GM23338 (cell line): ENCODE measurements around the gene AKAP9. TPM values are rescaled to one million over a fixed set of nuclear protein-coding genes. Genes with fewer than 3 reads are reported as not detected.
"Not testable (repeated sequence)": the region's sequence is repeated elsewhere in the genome, so short reads cannot be mapped to it uniquely, and the experiment has no call there.

Experiments used
- ATAC-seq: fragments of 200-7000 bp; cut with Tn5 transposase; 3 replicates; pipeline ENCODE4 v1.9.1; 2020
- DNase-seq: peaks from one replicate; pipeline ENCODE4 v3.0.0-alpha.2; 2015; ENCODE audit warnings: low spot score
- H2AFZ ChIP-seq: fragments of 200-600 bp; sonication (generic); 2 replicates; pipeline ENCODE4 v1.8.0; 2016; ENCODE audit warnings: antibody characterized with exemption, mild to moderate bottlenecking, moderate library complexity
- H3F3A ChIP-seq: fragments of 200-600 bp; sonication (generic); replicated peaks from 2 replicates; pipeline ENCODE4 v1.8.0; 2017; ENCODE audit warnings: antibody characterized with exemption, mixed run types, low read depth
- H3K27ac ChIP-seq: fragments of 200-600 bp; sonication (generic); 2 replicates; pipeline ENCODE4 v1.6.1; 2016; ENCODE audit warnings: low read depth
- H3K27me3 ChIP-seq: fragments of 200-600 bp; sonication (generic); 2 replicates; pipeline ENCODE4 v1.8.0; 2016; ENCODE audit warnings: mild to moderate bottlenecking, mixed run types, moderate library complexity; ENCODE audit not compliant: insufficient read depth
- H3K36me3 ChIP-seq: fragments of 200-600 bp; sonication (generic); 2 replicates; pipeline ENCODE4 v1.8.0; 2016; ENCODE audit warnings: mild to moderate bottlenecking; ENCODE audit not compliant: insufficient read depth
- H3K4me1 ChIP-seq: fragments of 200-600 bp; sonication (generic); 2 replicates; pipeline ENCODE4 v1.8.0; 2016; ENCODE audit warnings: mild to moderate bottlenecking, moderate library complexity; ENCODE audit not compliant: insufficient read depth
- H3K4me2 ChIP-seq: fragments of 200-600 bp; sonication (generic); 2 replicates; pipeline ENCODE4 v1.7.1; 2017; ENCODE audit warnings: mixed run types
- H3K4me3 ChIP-seq: fragments of 200-600 bp; sonication (generic); 2 replicates; pipeline ENCODE4 v1.6.1; 2016; ENCODE audit warnings: mixed run types
- H3K79me2 ChIP-seq: fragments of 200-600 bp; sonication (generic); replicated peaks from 2 replicates; pipeline ENCODE4 v1.8.0; 2017; ENCODE audit warnings: mild to moderate bottlenecking; ENCODE audit not compliant: insufficient read depth
- H3K9me2 ChIP-seq: fragments of 200-600 bp; sonication (generic); 2 replicates; pipeline ENCODE4 v1.8.0; 2017; ENCODE audit not compliant: insufficient read depth
- H4K20me1 ChIP-seq: fragments of 200-600 bp; sonication (generic); replicated peaks from 2 replicates; pipeline ENCODE4 v1.8.0; 2017; ENCODE audit warnings: mild to moderate bottlenecking; ENCODE audit not compliant: insufficient read depth
- H3K27ac Mint-ChIP-seq: 2 replicates; pipeline ENCODE4 v1.8.0; 2020; ENCODE audit warnings: inconsistent platforms, mild to moderate bottlenecking, moderate library complexity, mixed read lengths
- H3K27me3 Mint-ChIP-seq: 3 replicates; pipeline ENCODE4 v1.8.0; 2022; ENCODE audit warnings: low read depth, mild to moderate bottlenecking, moderate library complexity, mixed read lengths, inconsistent platforms; ENCODE audit not compliant: insufficient read depth, poor library complexity
- H3K36me3 Mint-ChIP-seq: 3 replicates; pipeline ENCODE4 v1.8.0; 2021; ENCODE audit warnings: low read depth, mild to moderate bottlenecking, inconsistent platforms, moderate library complexity, mixed read lengths
- H3K4me1 Mint-ChIP-seq: 3 replicates; pipeline ENCODE4 v1.8.0; 2020; ENCODE audit warnings: mild to moderate bottlenecking, inconsistent platforms, mixed read lengths
- H3K4me3 Mint-ChIP-seq: 3 replicates; pipeline ENCODE4 v1.8.0; 2021; ENCODE audit warnings: moderate library complexity, mild to moderate bottlenecking, inconsistent platforms, mixed read lengths
- H3K9me3 Mint-ChIP-seq: 3 replicates; pipeline ENCODE4 v1.8.0; 2020; ENCODE audit warnings: moderate library complexity, mild to moderate bottlenecking, inconsistent platforms, mixed read lengths
- CREB1 ChIP-seq: fragments of 250-450 bp; sonication (Bioruptor Pico); IDR thresholded peaks from 2 replicates; pipeline ENCODE4 v1.5.0; 2020; ENCODE audit warnings: low read depth, mild to moderate bottlenecking, moderate library complexity
- CTCF ChIP-seq, 2 experiments: fragments of 200-600 bp in 1 of 2; sonication (generic) in 1 of 2; conservative IDR thresholded peaks; 2 replicates each; pipeline versions ENCODE4 v1.5.1 to v1.6.1; 2016 to 2017; ENCODE audit warnings: antibody characterized with exemption in 2 of 2, low read depth in 2 of 2, mild to moderate bottlenecking in 2 of 2, moderate library complexity in 1 of 2
- ETS1 ChIP-seq: IDR thresholded peaks from 2 replicates; pipeline ENCODE4 v1.6.1; 2016; ENCODE audit warnings: antibody characterized with exemption
- EZH2 ChIP-seq: fragments of 200-600 bp; sonication (generic); IDR thresholded peaks from one replicate; pipeline ENCODE4 v1.8.0; 2017; ENCODE audit warnings: antibody characterized with exemption, mild to moderate bottlenecking, low read depth; ENCODE audit not compliant: unreplicated experiment
- EZH2phosphoT487 ChIP-seq: fragments of 200-600 bp; sonication (generic); IDR thresholded peaks from one replicate; pipeline ENCODE4 v1.8.1; 2018; ENCODE audit warnings: antibody characterized with exemption; ENCODE audit not compliant: unreplicated experiment
- JUNB ChIP-seq: IDR thresholded peaks from one replicate; pipeline ENCODE4 v1.6.1; 2016; ENCODE audit warnings: antibody characterized with exemption; ENCODE audit not compliant: unreplicated experiment
- NANOG ChIP-seq: IDR thresholded peaks from 2 replicates; pipeline ENCODE4 v1.6.1; 2016; ENCODE audit warnings: antibody characterized with exemption, borderline replicate concordance
- REST ChIP-seq: IDR thresholded peaks from one replicate; pipeline ENCODE4 v1.6.1; 2018; ENCODE audit warnings: antibody characterized with exemption; ENCODE audit not compliant: unreplicated experiment
- STAT1 ChIP-seq: IDR thresholded peaks from one replicate; pipeline ENCODE4 v1.6.1; 2016; ENCODE audit warnings: antibody characterized with exemption; ENCODE audit not compliant: unreplicated experiment
- ZNF462 ChIP-seq: fragments of 250-450 bp; sonication (Bioruptor Pico); IDR thresholded peaks from 2 replicates; pipeline ENCODE4 v1.5.0; 2020; ENCODE audit warnings: mild to moderate bottlenecking, moderate library complexity
- polyA plus RNA-seq: library from polyadenylated mRNA; unstranded; fragments of >200 nt; fragmentation: Nextera tagmentation; extraction: Ambion mirVana; gene quantifications from 2 replicates; pipeline ENCODE4 v1.2.1, GENCODE V29; 2016
- total RNA-seq: library from RNA; depleted of rRNA; stranded (reverse); fragments of >200 nt; shearing (Covaris generic); gene quantifications from 2 replicates; pipeline ENCODE4 v1.2.3, GENCODE V29; 2014

Gene AKAP9
- total and polyA plus RNA-seq, 2 experiments from 2014 or later: 33.5 to 67.4 TPM

GRCh38 chr7:91892821-91893340 is 47.8 kb upstream of the AKAP9 start:
- Histone ChIP-seq H3K27me3 (no peaks in the 10 kb centered on the region), H3F3A (no peaks in the 10 kb centered on the region), H3K27ac (no peak overlapping the region), H3K79me2 (no peaks in the 10 kb centered on the region), H3K9me2 (no peaks in the 10 kb centered on the region), H2AFZ (no peak overlapping the region), H4K20me1 (no peaks in the 10 kb centered on the region), H3K4me2 (no peak overlapping the region), H3K4me1 (0 out of 2 replicates have a peak, but pooled peaks cover 4% of the 10 kb centered on the region), H3K36me3 (peaks cover 7% of the 10 kb centered on the region; the same call in 1 of the 2 replicates), H3K4me3 (no peak overlapping the region)
- ATAC-seq (peak; percentile 67), DNase-seq (no peak)
- H3K9me3 Mint-ChIP-seq: peaks cover 23% of the 10 kb centered on the region
- peaks cover 2% of the 10 kb centered on the region for H3K27me3 Mint-ChIP-seq
- peaks cover 6% of the 10 kb centered on the region; the same call in 2 of the 3 replicates for H3K36me3 Mint-ChIP-seq
- TF ChIP-seq EZH2 (no peak), NANOG (no peak), JUNB (no peak), CREB1 (no peak), CTCF (conservative IDR thresholded peaks at IDR 0.05; ENCODE audit: low read depth in 2 of 2) (no peak), STAT1 (no peak), ZNF462 (CRISPR knock-in tag) (no peak), ETS1 (no peak), REST (no peak), EZH2phosphoT487 (no peak)
- H3K4me1 Mint-ChIP-seq: peaks cover 7% of the 10 kb centered on the region; the same call in 2 of the 3 replicates
- no peak overlapping the region for H3K4me3 Mint-ChIP-seq
- H3K27ac Mint-ChIP-seq: no peak overlapping the region

GRCh38 chr7:91893699-91894098 is 47.0 kb upstream of the AKAP9 start:
- H3K4me3 Mint-ChIP-seq, H3K27me3 Mint-ChIP-seq, H3K9me2 ChIP-seq, H3K36me3 Mint-ChIP-seq, H3K27ac ChIP-seq, H2AFZ ChIP-seq, H3K4me1 Mint-ChIP-seq, DNase-seq, H3K4me3 ChIP-seq, H3K79me2 ChIP-seq, H3K4me1 ChIP-seq, H3K27ac Mint-ChIP-seq, H3K27me3 ChIP-seq, H3F3A ChIP-seq, H3K36me3 ChIP-seq, ATAC-seq, H4K20me1 ChIP-seq, H3K4me2 ChIP-seq: not testable (repeated sequence)
- peaks cover 19% of the 10 kb centered on the region for H3K9me3 Mint-ChIP-seq
